Testis (tissue), 3 donors: ENCODE results near the gene SRCIN1. TPM values are rescaled to one million over a fixed set of nuclear protein-coding genes. Genes with fewer than 3 reads are reported as not detected.
"Not testable (repeated sequence)": the region's sequence is repeated elsewhere in the genome, so short reads cannot be mapped to it uniquely, and the experiment has no call there.

Source experiments
- DNase-seq: peaks from one replicate; pipeline ENCODE4 v3.0.0-alpha.2; 2019
- H3K27ac ChIP-seq, 2 donors: fragments of 200-600 bp; sonication (generic); one replicate each; pipeline ENCODE4 v1.5.1; 2019
- H3K27me3 ChIP-seq: fragments of 200-600 bp; sonication (generic); one replicate; pipeline ENCODE4 v1.5.1; 2019
- H3K36me3 ChIP-seq: fragments of 200-600 bp; sonication (generic); one replicate; pipeline ENCODE4 v1.5.1; 2017; ENCODE audit warnings: low read depth; ENCODE audit errors: missing control alignments
- H3K4me1 ChIP-seq: fragments of 200-600 bp; sonication (generic); one replicate; pipeline ENCODE4 v1.5.1; 2019
- H3K4me3 ChIP-seq, 2 donors: fragments of 200-600 bp; sonication (generic); one replicate each; pipeline ENCODE4 v1.5.1; 2017 to 2019
- H3K9me3 ChIP-seq: fragments of 200-600 bp; sonication (generic); one replicate; pipeline ENCODE4 v1.5.1; 2017
- POLR2A ChIP-seq: fragments of 450-650 bp; IDR thresholded peaks from one replicate; pipeline ENCODE4 v1.6.1; 2017; ENCODE audit warnings: antibody characterized with exemption, mild to moderate bottlenecking, moderate library complexity
- WGBS, 2 donors: methylation state at CpG; one replicate each; pipeline ENCODE4 v1.1.5; 2018; 5-methylcytosine and 5-hydroxymethylcytosine counted together
- intact Hi-C: fragments of 100-400 bp; cut with DNase I; formaldehyde crosslinking; loops from one replicate; pipeline ENCODE4 v1.15.1; 2023; ENCODE audit warnings: low total_unique reads
- polyA plus RNA-seq: library from polyadenylated mRNA; stranded (reverse); fragments of 350-450 nt; fragmentation: Illumina TruSeq; extraction: RNeasy Lipid Tissue Mini Kit (QIAGEN cat#74804); gene quantifications from one replicate; pipeline ENCODE4 v1.2.3, GENCODE V29; 2014; ENCODE audit warnings: low read depth, low replicate concordance; ENCODE audit not compliant: insufficient read depth
- total RNA-seq, 2 donors: library from RNA; depleted of rRNA; stranded (reverse); fragments of >200 nt; gene quantifications; one replicate each; pipeline ENCODE4 v1.2.3, GENCODE V29; 2016
- TF ChIP-seq, protein P1 (sequence below), 3 experiments: fragments of 450-650 bp in 2 of 3; fragments of 200-600 bp in 1 of 3; sonication (generic) in 1 of 3; IDR thresholded peaks; one replicate each; pipeline ENCODE4 v1.5.1; 2016 to 2019; ENCODE audit warnings: antibody characterized with exemption in 3 of 3, mild to moderate bottlenecking in 2 of 3, moderate library complexity in 1 of 3

SRCIN1 gene
- total and polyA plus RNA-seq, 3 donors from 2014 or later, result 3.2 to 8.9 (median 6.2) TPM

DNA sequence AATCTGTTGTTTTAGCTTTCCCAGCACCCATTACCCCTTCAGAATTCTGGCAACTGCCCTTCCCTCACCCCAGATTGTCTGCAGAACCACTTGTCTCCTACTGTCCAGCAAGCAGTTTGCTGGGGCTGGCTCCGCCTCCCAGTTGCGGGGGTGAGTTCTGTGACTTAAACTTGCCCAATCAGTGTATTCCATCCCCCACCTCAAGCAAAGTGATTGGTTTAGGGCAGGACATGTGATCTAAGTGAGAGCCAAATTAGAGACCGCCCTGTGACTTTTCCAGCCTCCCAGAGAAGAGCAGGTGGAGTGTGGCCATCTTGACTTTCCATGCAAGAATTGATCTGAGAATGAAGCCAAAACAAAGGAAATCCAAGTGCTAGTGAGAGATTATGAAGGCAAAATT lies 22.7 kb upstream of the SRCIN1 start:
- no peak overlapping the region for H3K27ac ChIP-seq
- no peak overlapping the region for H3K4me3 ChIP-seq
- H3K9me3 ChIP-seq, result no peaks in the 10 kb centered on the region
- H3K4me1 ChIP-seq, result no peaks in the 10 kb centered on the region
- H3K36me3 ChIP-seq, result no peaks in the 10 kb centered on the region
- 39 to 49% methylated on average over 3 of the region's 3 CpGs for WGBS, 2 donors
- TF ChIP-seq, protein P1, sequence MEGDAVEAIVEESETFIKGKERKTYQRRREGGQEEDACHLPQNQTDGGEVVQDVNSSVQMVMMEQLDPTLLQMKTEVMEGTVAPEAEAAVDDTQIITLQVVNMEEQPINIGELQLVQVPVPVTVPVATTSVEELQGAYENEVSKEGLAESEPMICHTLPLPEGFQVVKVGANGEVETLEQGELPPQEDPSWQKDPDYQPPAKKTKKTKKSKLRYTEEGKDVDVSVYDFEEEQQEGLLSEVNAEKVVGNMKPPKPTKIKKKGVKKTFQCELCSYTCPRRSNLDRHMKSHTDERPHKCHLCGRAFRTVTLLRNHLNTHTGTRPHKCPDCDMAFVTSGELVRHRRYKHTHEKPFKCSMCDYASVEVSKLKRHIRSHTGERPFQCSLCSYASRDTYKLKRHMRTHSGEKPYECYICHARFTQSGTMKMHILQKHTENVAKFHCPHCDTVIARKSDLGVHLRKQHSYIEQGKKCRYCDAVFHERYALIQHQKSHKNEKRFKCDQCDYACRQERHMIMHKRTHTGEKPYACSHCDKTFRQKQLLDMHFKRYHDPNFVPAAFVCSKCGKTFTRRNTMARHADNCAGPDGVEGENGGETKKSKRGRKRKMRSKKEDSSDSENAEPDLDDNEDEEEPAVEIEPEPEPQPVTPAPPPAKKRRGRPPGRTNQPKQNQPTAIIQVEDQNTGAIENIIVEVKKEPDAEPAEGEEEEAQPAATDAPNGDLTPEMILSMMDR (IDR thresholded peaks at IDR 0.05), result no peak
- TF ChIP-seq POLR2A, result no peak
- peak; percentile 45 for DNase-seq
- intact Hi-C loops, result no loop called here
- no peaks in the 10 kb centered on the region for H3K27me3 ChIP-seq

DNA sequence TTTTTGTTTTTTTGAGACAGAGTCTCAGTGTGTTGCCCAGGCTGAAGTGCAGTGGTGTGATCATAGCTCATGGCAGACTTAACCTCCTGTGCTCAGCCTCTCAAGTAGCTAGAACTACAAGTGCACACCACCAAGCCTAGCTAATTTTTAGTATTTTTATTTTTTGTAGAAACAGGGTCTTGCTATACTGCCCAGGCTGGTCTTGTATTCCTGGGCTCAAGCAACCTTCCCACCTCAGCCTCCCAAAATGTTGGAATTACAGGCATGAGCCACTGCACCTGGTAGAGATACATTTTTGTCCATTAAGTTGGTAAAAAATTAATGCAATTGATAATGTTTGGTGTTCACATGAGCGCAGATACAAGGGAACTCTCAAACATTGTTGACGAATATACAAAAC lies 22.2 kb upstream of the SRCIN1 start:
- TF ChIP-seq POLR2A, result no peak
- TF ChIP-seq, protein P1 (IDR thresholded peaks at IDR 0.05), result no peak
- Histone ChIP-seq H3K27ac (no peak overlapping the region), H3K9me3 (no peaks in the 10 kb centered on the region), H3K36me3 (no peaks in the 10 kb centered on the region), H3K27me3 (no peaks in the 10 kb centered on the region), H3K4me3 (no peak overlapping the region), H3K4me1 (no peaks in the 10 kb centered on the region)
- no peak for DNase-seq
- whole genome bisulfite sequencing, 2 donors, result 52 to 82% methylated on average over 2 of the region's 2 CpGs
- intact Hi-C loops, result no loop called here

DNA sequence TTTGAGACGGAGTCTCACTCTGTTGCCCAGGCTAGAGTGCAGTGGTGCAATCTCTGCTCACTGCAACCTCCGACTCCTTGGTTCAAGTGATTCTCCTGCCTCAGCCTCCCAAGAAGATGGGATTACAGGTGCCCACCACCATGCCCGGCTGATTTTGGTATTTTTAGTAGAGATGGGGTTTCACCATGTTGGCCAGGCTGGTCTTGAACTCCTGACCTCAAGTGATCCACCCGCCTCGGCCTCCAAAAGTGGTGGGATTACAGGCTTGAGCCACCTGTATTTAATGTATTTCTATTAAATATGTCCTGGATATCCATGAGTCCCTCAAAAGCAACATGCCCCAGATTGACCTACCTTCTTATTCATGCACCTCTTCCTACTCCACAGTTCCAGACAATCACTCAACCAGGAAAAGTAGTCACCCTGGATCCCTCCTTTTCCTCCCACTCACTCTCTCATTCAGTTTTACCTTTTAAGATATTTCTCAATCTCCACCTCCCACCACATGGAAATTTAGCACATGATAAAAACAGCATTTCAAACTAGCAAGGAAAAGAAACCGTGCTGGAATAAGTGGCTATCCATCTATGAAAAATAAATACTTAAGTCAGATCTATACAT lies 21.0 kb upstream of the SRCIN1 start:
- H3K9me3 ChIP-seq, H3K27ac ChIP-seq, H3K4me1 ChIP-seq, H3K36me3 ChIP-seq, H3K27me3 ChIP-seq, DNase-seq, intact Hi-C loops, H3K4me3 ChIP-seq: not testable (repeated sequence)
- 84 to 94% methylated on average over 6 of the region's 6 CpGs for WGBS, 2 donors

DNA sequence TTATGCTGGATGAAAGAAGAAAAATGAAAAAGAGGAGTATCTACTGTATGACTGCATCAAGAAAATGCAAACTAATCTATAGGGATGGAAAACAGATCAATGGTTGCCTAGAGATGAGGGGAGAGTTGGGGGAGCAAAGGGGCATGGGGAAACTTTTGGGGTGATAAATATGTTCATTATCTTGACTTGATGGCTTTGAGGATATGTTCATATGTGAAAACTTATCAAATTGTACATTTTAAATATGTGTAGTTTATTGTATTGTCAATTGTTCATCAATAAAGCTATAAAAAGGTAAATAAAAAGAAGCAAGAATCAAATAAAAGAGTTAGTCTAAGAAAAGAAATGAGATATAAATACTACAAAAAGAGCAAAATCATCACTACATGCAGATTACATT lies 19.7 kb upstream of the SRCIN1 start:
- Histone ChIP-seq H3K9me3 (no peaks in the 10 kb centered on the region), H3K27ac (no peak overlapping the region), H3K4me1 (no peaks in the 10 kb centered on the region), H3K36me3 (no peaks in the 10 kb centered on the region), H3K4me3 (no peak overlapping the region), H3K27me3 (no peaks in the 10 kb centered on the region)
- DNase-seq, result no peak
- TF ChIP-seq, protein P1 (IDR thresholded peaks at IDR 0.05), result no peak
- no peak for TF ChIP-seq POLR2A
- intact Hi-C loops, result no loop called here

DNA sequence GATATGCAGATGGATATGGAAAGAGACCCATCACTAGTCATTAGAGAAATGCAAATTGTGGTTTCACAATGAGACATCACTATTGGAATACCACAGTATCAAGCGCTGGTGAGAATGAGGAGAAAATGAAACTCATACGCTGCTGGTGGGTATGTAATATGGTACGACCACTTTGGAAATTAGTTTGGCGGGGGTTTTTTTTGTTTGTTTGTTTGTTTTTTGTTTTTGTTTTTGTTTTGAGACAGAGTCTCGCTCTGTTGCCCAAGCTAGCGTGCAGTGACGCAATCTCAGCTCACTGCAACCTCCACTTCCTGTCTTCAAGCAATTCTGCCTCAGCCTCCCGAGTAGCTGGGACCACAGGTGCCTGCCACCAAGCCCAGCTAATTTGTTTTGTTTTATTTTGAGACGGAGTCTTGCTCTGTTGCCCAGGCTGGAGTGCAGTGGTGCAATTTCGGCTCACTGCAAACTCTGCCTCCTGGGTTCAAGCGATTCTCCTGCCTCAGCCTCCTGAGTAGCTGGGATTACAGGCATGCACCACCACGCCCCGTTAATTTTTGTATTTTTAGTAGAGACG lies 19.1 kb upstream of the SRCIN1 start:
- 85 to 90% methylated on average over 14 of the region's 14 CpGs for WGBS, 2 donors
- DNase-seq, H3K27ac ChIP-seq, H3K9me3 ChIP-seq, H3K36me3 ChIP-seq, H3K27me3 ChIP-seq, H3K4me3 ChIP-seq, H3K4me1 ChIP-seq, intact Hi-C loops: not testable (repeated sequence)

DNA sequence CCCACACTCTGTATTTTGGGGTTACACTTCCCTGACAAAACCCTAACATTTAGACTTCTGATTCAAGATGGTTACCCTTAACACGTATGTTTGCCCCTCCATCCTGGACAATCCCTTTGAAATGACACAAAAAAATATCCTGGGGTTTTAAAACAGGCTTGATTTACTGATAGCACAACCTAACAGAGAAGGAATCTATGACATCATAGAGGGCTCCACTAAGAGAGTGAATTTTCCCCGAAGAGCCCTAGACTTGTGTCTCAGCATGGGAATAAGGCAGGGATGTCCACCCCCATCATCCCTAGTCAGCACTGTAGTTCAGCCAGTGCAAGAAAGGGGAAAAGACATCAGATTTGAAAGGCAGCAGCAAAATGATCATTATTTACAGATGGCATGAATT lies 15.8 kb upstream of the SRCIN1 start:
- H3K27me3 ChIP-seq, result no peaks in the 10 kb centered on the region
- intact Hi-C loops, result no loop called here
- H3K36me3 ChIP-seq, result no peaks in the 10 kb centered on the region
- H3K4me3 ChIP-seq, result no peak overlapping the region
- 71 to 78% methylated on average over 2 of the region's 2 CpGs for WGBS, 2 donors
- no peaks in the 10 kb centered on the region for H3K9me3 ChIP-seq
- no peaks in the 10 kb centered on the region for H3K4me1 ChIP-seq
- no peak for DNase-seq
- no peak overlapping the region for H3K27ac ChIP-seq
- no peak for TF ChIP-seq POLR2A
- TF ChIP-seq, protein P1 (IDR thresholded peaks at IDR 0.05), result no peak
